Pulmonary artery endothelial cell (primary cell): ENCODE measurements around the gene SRSF12. TPM values are rescaled to one million over a fixed set of nuclear protein-coding genes. Genes with fewer than 3 reads are reported as not detected.

Experiments
- DNase-seq: peaks from one replicate; pipeline ENCODE4 v3.0.0-alpha.2; 2011; ENCODE audit warnings: low read depth, low spot score
- total RNA-seq: library from RNA; depleted of rRNA; stranded (reverse); fragments of >200 nt; gene quantifications from 2 replicates; pipeline ENCODE4 v1.2.3, GENCODE V29; 2014

SRSF12 gene
- 0.25 and 0.46 TPM in 2 replicates for total RNA-seq

DNA sequence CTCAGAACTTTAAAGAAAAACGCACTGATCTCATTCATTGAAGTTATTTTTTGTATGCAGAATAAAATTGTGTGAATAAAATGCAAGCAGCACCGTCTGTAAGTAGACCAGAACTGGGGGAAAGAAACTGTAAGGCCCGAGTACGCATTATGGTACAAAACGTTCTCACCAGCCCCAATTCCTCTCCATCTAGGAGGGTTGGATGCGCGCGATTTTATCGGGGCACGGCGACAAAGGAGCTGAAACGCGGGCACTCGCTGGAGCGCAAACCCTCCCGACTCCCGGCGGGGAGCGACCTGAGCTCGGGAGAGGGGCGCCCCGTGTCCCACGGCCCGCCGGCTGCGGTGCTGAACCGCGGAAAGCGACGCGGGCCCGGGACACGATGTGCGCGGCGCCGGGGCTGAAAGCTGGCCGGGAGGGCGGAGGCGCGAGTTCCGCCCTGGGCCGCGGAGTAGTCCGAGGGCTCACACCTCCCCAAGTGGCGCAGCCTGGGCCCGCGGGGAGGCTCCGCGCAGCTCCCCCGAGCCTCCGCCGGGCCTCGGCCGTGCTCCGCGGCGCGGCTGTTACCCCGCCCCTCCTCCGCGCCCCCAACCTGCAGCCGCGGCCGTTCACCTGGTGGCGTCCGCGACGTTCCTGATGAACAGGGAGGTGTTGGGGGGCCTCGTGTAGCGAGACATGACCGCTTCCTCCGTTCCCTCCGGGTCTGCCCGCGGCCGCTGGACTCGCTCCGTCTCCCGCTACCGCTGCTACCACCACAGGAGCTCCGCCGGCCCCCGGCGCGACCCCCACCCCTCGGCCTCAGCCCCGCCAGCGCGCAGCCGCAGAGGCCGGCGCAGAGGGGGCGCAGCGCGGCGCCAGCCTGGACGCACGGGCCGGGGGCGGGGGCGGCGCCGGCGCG is at the start of gene SRSF12:
Gene SRSF12 (minus strand): TSS at position 861 of the 898 bp plus-strand sequence. CDS start 184 bp downstream, at position 677.
- no peak for DNase-seq

DNA sequence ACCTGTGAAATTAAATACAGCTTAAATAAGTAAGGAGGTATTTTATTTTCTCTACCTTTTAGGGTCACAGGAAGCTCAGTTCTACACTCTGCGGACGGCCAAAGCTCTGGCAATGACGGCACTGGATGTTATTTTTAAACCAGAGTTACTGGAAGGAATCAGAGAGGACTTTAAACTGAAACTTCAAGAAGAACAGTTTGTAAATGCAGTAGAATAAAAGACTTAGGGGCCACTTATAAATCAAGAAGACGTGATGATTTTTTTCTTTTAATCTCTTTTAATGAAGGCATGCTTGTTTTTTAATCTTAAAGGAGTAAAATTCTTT is 44.1 kb upstream of the SRSF12 start:
- no peak for DNase-seq

DNA sequence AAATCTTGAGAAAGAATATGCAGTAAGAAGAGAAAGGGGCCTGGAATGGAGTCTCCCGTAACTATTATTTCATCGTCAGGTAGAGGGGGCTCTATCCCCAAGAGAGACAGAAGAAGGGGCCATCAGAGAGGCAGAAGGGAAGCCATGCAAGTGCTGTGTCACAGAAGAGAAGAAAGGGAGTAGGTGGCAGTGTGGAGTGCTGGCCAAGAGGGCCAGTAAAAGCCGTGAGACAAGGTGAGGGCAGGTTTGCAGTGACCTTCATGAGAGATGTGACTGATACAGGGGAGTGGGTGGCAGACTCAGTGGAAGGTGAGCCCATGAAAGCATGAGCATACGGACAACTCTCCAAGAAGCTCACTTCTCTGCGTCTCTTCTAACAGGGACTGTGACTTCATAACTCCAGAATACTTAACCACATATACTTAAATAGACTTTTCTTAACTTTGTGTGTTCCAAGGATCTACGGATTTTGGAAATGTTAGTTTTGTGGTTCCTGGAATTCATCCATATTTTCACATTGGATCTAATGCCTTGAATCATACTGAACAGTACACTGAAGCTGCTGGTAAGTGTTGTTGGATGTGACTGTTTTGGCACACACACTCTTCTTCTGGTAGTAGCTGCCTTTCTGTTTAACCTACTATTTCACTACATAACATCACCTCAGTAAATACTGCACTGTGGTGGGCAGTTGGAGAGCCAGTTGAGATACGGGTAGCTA is 43.6 kb upstream of the SRSF12 start:
- no peak for DNase-seq

DNA sequence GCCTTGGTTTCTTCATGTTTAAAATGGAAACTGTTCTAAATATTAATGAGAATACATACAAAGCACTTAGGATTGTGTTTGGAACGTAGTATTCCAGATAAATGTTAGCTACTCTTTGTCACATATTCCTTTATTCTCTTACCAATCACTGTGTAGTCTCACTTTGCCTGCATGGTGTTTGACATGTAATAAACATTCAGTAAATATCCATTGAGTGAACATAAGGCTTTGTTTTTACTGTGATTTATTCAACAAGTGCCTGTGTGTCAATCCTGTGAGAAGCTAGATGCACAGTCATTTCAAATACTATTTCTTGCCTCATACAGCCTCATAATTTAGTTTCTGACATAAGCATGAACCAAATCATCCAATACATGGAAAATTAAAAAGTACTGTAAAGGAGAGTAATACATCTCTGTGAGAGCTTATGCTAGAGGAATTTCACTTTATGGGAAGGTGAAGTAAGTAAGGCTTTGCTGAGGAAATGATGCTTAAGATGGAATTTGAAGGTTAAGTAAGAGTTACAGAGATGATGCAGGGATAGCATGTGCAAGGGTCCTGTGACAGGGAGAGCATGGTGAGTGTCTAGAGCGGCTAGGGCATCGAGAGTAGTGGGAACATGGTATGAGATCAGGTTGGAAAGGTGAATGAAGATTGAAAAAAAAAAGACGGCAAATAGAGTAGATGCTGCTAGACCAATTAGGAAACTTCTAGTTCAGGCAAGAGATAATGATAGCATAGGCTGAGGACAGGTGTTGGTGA is 42.6 kb upstream of the SRSF12 start:
- no peak for DNase-seq

DNA sequence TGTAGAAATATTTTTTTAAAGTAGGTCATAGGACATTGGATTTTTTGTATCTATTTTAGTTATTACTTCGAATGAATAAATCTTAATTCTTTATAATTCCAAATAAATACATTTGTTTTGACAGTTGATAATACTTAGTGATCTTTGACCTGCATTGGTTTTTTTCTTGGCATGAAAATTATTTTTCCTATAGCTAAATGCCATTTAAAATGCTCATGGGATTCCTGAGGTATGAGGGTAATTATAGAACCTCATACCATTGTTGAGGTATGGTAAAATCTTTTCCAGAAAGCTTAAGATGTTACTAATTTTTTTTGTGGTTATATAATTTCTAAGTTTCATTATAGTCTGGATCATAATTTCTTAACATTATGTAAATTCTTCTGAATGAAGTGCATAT is 36.3 kb upstream of the SRSF12 start:
- no peak for DNase-seq

DNA sequence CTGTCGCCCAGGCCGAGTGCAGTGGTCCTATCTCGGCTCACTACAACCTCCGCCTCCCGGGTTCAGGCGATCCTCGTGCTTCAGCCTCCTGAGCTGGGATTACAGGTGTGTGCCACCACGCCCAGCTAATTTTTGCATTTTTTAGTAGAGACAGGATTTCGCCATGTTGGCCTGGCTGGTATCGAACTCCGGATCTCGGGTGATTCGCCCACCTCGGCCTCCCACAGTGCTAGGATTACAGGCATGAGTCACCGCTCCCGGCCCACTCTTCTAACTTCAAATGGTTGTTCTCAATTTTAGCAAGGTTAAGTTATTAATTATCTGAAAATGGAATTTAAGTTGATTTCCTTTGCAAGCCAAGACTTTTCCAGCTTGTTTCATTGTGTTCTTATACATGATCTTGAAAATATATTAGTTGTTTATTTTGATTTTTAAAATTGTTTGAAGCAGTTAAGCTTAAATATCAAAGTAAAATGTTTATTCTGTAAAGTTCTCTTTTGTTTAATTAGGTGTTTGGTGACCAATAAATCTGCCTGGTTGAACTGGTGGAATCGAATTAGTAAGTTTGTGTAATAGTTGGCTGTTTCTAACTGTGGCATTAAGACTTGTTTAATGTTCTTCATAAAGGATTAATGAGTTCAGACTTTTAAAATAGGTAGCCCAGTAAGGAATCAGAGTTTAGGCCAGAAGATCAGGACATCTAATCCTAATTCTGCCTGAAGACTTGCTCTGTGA is 30.3 kb upstream of the SRSF12 start:
- no peak for DNase-seq

DNA sequence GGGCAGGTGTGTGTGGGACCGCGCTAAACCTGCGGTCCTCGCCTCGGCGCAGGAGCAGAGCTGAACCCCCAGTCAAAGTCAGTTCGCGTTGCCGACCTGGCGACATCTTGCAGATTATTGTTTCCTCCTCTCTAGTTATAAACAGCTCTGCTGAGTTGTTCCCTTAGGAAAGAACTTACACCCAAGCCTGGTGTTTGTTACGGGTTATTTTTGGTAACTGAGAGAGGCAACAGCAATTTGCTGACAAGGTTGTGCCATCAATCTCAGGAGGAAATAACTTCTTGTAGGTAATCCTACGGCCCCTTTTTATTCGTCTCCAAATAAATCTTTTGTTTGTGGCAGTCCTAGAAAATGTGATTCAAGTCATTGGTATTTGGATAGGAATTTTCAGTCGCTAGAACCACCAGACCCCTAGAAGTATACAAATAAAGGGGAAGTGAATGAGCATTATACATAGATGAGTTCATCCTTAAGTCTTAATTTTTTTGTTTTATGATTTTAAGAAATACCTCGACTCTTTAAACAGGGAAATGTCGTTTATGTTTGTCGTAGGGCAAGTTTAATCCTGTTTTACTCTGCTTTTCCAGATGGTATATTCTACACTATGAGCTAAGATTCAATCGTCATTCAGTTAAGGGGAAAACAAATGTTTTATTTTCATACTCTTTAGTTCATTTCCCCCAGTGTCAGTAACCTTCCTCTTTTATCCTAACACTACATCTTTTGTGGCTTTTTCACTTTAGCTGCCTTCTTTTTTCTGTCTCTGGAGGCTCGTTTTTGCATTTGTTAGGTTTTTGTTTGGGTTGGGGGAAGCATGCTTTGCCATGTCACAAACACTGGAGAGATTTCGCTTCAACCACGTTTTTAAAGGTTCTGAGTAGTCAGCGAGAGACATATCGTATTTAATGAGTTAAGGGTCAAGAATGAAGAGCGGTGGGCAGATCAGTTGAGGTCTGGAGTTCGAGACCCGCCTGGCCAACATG is 29.1 kb upstream of the SRSF12 start:
- no peak for DNase-seq

DNA sequence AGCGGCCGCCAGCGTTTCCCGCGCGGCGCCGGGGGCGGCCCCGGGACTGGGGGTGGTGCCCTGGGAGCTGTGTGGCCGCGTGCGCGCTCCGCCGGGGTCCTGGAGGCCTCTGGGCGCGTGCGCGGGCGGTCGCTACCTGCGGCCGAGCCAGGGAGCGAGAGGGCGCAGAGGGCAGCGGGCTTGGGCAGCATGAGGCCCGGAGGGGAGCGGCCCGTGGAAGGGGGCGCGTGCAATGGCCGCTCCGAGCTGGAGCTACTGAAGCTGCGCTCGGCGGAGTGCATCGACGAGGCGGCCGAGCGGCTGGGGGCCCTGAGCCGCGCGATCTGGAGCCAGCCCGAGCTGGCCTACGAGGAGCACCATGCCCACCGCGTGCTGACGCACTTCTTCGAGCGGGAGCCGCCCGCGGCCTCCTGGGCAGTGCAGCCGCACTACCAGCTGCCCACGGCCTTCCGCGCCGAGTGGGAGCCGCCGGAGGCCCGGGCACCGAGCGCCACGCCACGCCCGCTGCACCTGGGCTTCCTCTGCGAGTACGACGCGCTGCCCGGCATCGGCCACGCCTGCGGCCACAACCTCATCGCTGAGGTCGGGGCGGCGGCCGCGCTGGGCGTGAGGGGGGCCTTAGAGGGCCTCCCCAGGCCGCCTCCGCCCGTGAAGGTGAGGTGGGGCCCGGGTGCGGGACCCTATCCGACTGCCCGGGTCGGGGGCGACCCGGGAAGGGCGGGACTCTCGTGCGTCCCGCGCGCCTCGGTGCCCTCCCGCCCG is 28.3 kb upstream of the SRSF12 start, which contains the start of gene PM20D2:
Gene PM20D2 (plus strand): TSS at position 100 of the 762 bp plus-strand sequence. CDS start 90 bp downstream, at position 190.
- no peak for DNase-seq

DNA sequence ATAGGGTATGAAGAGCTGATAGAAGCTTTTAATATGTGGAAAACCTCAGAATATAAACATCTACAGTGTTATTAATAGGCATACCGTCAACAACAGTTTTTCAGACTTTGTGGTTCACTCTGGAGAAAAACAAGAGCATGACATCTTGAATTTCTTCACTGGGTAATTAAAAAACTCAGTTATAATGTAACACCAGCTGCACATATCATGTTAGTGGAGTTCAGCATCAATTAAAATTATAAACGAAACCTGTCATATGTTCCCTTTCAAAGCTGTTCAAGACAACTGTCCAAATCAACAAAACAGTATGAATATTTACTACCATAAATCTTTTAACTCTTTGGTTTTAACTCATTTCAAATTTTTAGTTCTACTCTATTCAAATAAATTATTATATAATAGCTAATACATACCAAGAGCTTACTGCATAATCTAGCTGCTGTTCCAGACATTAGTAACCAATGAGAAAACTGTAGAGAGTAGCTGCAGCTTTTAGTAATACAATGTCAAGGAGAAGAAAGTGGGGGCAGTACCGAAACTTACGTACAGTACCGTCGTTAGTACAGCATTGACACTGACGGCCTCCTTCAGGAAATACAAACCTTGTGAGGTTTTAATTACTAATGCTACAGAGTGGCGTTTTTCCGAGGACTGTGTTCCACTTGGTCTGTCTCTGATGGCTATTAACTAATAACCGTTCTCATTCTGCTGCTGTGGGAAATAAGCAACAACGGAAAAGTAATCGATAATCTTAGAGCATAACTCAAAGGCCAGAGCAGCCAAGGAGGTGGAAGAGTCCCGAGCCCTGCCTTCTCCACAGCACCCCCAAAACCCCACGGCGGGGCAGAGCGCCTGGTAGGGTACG is 27.5 kb upstream of the SRSF12 start:
- DNase-seq, result no peak

DNA sequence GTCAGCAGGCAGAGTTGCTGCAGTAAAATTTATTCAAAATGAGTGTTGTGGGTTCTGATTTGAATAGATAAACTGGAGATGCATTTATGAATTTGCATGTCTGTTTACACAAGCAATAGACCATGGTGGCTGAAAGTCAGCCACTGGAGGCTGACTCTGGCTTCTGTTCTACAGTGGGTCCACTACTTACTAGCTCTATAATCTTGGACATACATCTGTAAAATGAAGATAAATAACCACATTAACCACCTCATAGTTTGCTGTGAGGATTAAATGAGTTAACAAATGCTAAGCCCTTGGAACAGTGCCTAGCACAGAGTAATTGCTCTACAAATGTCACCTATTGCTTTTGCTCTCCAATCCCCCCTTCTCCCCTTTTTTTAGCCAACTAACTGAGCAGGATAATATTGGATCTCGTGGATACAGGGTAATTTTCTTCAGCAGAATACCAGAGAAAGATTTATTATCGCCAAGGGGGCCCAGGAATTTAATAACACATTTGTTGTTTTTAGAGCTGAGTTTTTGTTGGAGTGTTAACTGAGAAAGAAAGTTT is 26.6 kb upstream of the SRSF12 start:
- no peak for DNase-seq

DNA sequence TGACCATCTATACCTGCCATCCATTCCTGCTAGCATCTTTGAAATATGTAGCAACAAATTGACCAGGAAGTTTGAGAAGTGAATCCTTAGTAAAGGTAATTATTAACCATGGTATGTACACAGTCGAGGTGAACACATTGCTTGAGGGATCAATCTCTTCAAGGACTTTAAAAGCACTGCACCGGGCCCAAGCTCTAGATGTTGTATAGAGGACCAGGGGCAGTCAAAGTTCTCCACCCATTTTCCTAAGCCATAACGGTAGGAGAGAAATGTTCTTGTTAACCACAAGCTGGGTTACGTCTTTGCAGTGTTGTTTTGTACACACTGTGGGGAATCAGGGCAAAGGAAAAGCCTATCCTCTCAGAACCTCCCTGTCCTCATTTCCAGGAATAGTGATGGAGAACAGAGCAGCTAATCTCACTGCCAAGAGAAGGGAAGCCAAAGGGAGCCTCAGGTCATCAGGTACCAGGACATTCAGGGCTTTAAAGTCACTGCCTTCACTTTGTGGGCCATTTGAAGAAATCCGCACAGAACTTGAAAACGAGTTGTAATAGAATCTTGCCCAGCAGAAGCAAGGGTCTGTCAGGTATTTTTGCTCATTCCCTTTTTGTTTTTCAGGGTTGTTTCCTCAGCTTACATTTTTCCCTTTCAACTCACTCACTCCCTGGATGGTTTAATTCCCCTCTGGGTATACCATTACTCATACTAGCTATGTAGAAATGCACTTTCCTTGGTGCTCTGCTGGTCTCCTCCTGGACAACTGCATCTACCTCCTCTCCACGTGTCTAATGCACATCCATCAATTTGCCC is 22.7 kb upstream of the SRSF12 start:
- DNase-seq, result no peak

DNA sequence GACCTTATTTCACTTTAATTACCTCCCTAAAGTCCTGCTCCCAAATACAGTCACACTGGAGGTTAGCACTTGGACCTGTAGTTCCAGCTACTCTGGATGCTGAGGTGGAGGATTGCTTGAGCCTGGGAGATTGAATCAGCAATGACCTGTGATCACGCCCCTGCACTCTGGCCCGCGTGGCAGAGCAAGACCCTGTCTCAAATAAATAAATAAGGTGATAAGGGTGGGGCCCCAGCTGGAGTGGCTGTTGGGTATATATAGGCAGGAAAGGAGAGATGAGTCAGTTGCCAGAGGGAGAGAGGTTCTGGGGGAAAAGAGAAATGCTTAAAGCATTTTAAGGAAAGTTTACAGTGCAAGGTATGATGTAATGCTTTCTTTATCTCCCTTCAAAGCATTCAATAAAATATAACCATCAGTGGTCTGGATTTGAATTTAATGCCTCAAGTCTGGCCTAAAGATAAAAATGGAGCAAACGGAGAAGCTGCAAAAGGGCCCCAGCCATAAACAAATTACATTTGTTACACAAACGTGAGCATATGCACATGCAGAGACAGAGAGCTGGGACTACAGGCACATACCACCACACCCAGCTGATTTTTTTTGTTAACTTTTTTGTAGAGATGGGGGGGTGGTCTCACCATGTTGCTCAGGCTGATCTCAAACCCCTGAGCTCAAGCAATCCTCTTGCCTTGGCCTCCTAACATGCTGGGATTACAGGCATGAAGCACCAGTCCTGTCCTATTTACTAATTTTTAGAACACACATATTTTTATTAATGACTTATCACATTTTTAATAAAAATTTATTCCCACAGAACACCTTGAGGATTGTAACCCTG is 21.9 kb upstream of the SRSF12 start:
- no peak for DNase-seq

DNA sequence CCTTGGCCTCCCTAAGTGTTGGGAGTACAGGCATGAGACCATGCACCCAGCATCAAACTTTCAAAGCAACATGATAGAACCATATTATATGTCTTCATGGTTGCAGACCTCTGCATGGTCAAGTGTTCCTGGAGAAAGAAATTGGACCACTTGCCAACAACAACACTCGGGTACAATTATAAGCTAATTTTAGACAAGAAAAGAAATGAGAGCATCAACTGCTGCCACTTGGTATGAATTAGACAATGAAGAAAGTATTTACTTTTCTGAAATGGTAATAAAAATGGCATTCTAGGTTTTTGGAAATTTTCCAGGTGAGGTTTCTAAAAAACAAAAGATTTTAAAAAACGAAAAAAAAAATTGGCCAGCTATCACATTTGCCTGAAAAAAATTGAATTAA is 20.3 kb upstream of the SRSF12 start:
- DNase-seq, result no peak

DNA sequence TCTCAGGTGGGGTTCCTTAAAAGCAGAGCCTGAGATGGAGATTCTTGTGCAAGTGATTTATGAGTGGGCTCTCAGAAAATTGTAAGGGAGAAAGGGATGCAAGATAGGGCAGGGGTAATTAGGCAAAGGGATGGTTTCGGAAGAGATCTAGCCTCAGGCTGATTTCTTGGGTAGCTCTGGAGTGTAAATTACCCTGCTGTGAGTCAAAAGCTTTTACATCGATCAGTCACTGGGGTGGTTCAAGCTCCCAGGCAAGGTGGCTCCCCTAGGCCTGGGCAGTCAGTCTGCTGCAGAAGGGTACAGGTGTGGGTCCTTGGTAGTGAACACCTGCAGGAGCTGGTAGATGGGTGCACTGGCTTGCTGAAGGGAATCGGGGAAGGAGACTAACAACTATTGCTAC is 16.9 kb upstream of the SRSF12 start:
- no peak for DNase-seq

DNA sequence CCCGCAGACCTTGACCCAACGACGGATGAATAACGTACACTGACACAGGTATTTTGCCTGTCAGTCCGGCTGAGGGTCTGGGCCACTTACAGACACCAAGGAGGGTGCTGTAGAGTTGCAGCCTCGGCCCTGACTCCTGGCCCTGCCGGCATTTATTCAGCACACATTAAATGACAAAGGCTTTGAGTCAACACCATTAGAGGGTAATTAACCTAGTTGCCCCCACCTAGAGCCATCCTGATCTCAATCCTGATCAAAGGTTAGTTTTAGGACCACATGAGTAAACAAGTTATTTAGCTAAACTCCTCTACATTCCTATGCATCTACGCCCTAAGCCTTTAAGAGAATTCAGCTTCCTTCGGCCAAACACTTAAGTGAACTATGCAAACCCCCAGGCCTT is 16.1 kb upstream of the SRSF12 start:
- DNase-seq, result no peak

DNA sequence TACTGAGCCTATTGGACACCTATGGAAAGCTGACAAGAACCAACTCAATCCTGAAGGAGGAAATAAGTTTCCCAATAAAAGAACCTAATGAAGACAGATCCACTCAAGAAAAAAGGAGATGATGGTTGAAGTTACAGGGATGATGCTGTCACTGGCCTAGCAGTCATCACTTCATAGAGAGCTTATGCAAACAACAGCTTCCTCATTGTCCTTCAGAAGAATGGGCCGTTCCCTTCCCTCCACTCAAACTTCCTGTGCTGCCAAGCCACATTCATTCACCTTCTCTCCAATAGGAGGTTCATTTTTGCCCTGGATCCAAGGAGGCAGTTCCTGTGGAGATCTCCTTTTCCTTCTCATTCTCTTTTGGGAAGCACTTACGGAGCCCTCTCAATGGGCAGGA is 14.2 kb upstream of the SRSF12 start:
- no peak for DNase-seq
